ENCODE data around the gene S100A4.
A peak's percentile ranks its signal among the peaks of the same experiment; 100 is the strongest.
"Not testable (repeated sequence)": the region's sequence is repeated elsewhere in the genome, so short reads cannot be mapped to it uniquely, and the experiment has no call there.

S100A4 gene

DNA sequence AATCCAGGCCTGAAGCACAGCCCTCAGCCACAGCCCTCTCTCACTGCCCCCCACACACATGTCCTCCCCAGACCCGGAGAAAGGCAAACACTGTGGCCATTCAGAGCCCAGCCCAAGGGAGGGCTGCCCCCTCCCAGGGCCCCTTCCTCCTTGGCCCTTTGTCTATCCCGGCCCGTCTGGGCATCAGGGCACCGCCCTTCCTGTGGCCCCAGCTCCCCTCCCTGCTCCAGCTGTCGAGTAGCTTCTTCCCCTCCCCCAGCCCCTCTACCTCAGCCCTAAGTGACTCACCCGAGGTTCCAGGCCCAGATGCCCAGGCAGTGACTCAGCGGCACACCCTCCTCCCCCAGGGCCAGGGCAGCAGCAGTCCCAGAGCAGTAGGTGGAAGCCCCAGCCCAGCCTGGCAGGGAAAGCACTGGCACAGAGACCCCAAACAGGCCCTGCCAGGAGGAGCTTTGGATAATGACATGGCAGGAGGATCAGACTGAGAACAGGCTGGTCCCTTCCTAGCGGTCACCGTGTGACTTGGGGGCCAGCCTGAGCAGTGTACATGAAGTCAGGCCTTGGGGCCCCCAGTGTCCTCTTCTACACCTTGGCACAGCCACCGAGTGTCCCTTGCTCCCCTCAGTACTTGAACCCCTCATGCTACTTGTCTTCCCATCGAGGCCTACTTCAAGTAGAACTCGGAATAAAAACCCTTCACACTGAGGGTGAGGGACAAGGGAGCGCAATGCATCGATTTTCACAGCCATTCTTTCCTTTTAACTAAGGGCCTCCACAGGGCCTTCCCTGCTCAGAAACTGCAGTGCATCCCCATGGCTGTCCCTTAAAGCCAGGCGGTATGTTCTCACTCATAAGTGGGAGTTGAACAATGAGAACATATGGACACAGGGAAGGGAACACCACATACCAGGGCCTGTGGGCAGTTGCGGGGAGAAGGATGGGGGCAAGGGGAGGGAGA, 21.1 kb upstream of the S100A4 start:
- peak; percentile 52 to 94 (median 61) for DNase-seq

GRCh38 chr1:153565529-153566374, 20.1 kb upstream of the S100A4 start, which contains the start of gene S100A2:
Gene S100A2, minus strand, starts transcription at chr1:153565844. Its CDS starts 1,967 bp downstream, at chr1:153563877.
- peak in 1 of 5 donors; percentile 64 for DNase-seq

GRCh38 chr1:153563991-153564390, 18.4 kb upstream of the S100A4 start:
- no peak for DNase-seq

DNA sequence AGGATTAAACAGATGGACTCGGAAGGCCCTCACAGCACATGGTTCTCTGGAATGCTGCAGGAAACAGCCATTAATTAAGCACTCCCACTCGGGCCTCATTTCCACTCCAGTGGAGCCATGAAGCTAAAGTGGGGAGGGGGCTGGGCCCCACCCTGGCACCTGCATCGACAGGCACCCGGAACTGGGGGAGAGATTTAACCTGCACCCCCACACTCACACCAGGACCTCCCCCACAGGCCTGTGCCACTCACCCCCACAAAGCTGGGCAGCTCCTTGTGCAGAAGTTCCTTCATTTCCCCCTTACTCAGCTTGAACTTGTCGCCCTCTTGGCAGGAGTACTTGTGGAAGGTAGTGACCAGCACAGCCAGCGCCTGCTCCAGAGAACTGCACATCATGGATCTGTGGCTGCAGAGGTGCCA, 17.9 kb upstream of the S100A4 start:
- DNase-seq = no peak

GRCh38 chr1:153562021-153562420, 16.4 kb upstream of the S100A4 start:
- DNase-seq = not testable (repeated sequence)

DNA sequence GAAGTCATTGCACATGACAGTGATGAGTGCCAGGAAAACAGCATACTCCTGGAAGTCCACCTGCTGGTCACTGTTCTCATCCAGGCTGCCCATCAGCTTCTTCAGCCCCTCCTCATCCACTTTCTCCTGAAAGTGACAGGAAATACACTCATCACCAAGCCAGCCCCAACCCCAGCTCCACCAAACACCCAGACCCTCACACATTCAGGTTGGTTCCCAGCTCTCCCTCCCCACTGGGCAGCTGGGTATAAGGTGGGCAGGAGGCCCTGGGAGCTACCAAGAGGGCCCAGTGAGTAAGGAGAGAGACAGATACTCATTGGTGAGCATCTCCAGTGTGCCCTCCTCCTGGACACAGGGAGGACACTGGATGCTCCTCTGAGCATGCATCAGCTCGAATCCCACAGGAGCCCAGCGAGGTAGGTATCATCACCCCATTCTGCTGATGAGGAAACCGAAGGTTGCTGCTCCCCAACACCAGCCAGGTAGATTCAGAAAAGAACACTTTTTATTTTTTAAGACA, 15.9 kb upstream of the S100A4 start:
- DNase-seq = no peak

GRCh38 chr1:153560771-153561465, 15.3 kb upstream of the S100A4 start:
- no peak for DNase-seq

DNA sequence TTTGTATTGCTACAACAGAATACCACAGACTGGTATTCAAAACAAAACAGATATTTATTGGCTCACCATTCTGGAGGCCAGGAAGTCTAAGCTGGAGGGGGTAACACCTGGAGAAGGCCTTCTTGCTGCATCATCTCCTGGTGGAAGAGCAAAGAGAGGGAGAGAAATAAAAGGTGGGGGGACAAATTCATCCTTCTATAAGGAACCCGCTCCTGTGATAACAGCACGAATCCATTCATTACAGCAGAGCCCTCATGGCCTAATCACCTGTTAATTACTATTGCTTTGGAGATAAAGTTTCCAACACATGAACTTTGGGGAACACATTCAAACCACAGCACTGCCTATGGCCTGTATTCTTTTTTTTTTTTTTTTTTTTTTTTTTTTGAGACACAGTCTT, 14.6 kb upstream of the S100A4 start:
- DNase-seq = no peak

DNA sequence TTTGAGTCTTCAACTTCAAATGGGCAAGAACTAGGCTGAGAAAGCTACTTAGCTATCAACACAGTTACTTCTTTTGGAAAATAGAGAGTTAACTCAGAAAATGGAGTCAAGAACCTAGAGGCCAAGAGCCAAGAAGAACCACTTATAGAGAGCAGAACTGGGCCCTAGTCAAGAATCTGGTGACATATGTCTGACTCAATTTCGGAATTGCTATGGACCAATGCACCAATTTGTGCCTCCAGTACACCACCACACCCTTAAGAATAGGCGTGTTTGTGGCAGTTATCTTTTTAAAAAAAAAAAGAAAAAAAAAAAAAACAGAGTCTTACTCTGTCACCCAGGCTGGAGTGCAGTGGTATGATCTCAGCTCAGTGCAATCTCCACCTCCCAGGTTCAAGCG, 12.3 kb upstream of the S100A4 start:
- DNase-seq = no peak

DNA sequence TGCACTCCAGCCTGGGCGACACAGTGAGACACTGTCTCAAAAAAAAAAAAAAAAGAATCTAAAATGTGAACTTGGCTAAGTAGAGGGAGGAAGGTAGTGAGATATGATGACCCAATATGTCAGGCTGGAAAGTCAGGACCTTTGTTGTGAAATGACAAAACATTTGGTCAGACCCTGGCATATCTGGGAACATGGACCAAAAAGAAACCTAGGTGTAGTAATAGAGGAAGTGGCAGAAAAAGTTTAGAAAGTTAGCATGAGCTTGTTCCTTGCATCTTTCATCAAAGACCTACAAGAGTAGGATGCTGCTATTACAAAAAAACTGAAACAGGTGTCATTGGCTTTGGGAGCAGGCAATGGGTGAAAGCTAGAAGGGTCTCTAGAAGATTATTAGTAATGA, 10.7 kb upstream of the S100A4 start:
- DNase-seq = no peak

DNA sequence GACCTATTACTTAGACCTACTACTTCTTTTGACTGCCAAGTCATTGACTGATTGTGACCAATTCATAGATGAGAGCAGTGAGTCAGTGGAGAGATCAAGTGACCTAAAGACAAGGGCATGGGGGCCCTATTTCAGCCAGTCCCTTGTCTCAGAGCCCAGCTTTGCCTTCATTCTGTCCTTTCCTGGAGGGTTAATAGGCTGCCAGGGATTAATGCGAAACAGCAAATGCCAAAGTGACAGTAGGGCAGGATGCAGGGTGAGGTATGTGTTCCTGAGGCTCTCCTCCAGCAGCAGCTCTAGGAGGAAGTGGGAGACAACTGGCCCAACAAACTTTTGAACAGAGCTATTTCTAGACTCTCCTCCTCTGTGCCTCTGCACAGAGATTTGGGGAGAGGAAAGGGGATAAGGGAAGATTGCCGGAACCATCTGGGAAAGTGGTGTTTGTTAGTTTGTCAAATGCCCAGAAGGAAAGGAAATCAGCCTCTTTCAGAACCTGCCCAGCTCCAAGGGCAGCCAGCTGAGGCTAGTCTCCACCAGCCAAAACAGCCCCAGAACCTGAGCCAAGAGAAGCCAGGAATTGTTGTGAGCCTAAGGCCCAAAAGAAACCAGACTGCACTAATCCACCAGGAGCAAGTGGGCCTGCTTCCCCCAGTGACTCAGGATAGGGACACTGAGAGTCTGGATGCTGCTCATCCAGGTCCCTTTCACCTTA, 8.4 kb upstream of the S100A4 start:
- no peak for DNase-seq

DNA sequence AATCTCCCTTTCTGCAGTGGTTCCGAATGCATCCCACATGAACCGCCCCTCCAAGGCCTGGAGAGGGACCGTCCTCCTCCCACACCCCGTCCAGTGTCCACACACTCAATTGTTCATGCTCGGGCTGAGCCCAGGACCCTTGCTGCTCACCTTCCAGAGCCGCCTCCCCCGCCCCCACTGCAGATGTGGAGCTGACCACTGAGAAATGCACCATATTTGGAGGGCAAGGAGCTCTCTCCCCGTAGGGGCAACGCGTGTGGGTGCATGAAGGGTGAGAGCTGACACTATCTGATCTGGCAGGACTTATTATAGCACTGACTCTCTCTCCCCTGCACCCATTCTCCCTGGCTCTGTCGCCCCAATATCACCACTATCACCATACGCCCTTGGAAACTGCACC, 7.5 kb upstream of the S100A4 start:
- no peak for DNase-seq

DNA sequence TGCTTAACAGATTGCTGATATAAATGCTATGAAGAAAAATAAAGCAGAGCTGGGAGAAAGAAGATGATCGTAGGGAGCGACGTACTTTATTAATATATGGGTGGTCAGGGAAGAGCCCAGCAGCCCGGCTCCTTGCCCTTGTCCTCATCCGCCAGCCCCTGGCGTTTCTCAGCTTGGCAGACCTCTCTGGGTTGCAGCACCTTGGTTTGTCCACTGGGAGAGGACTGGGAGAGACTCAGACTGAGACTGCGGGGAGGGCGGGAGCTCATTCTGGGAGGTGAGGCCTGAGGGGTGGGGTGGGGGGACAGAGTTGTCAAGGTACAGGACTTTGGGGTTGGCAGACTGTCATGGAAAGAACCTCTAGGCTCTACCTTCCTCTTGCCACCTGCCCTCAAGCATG, 6.7 kb upstream of the S100A4 start:
- no peak for DNase-seq

- DNase-seq = no peak
Measured at GRCh38 chr1:153550827-153551500, 5.4 kb upstream of the S100A4 start.

GRCh38 chr1:153550398-153550758, 4.8 kb upstream of the S100A4 start:
- DNase-seq = no peak

- DNase-seq = no peak
Measured at GRCh38 chr1:153549741-153550397, 4.3 kb upstream of the S100A4 start.

DNA sequence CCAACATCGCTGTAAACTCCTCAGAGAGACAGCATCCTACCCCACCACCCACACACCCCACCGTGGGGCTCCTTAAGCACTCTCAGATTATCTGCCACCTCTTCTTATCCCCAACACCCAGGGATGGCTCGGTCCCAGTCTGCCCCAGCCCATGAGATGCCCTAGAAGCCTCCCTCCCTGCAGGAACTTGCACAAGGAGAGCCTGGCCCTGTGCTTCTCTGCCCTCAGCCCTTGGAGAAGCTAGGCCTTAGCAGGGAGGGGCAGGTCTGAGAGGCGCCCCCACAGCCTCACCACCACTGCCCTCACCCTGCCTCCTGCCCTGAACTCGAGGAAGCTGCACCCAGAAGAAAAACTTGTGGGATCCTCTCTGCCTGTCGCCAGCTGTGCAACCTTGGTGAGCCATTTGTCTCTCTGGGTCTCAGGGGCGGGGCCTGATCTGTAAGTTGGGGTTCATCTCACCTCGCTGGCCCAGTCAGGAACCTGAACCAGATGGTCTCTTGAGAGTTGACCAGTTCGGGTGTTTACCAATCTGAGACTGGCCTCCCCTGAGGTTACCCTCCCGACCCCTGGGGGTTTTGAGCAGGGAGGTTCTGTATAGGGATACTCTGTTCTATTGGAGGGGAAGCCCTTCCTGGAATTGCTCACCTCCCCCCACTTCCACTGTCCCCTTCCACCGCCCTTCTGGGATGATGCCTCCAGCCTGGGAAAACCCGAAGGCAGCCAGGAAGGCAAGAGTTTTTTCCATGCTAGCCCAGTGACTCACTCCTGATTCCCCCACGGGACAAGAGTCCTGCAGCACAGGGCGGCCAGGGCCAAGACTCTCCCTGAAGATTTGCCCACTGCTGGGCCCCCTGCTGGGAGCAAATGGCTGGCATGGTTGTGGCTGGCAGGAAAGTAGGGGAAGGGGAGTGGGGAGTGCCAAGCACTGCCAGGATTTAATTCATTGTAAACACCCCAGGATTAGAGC, 3.4 kb upstream of the S100A4 start, which contains the start of gene S100A3:
S100A3 (minus strand) TSS at position 537 of the 967 bp plus-strand sequence. CDS start 773 bp downstream, outside the sequence.
- no peak for DNase-seq

DNA sequence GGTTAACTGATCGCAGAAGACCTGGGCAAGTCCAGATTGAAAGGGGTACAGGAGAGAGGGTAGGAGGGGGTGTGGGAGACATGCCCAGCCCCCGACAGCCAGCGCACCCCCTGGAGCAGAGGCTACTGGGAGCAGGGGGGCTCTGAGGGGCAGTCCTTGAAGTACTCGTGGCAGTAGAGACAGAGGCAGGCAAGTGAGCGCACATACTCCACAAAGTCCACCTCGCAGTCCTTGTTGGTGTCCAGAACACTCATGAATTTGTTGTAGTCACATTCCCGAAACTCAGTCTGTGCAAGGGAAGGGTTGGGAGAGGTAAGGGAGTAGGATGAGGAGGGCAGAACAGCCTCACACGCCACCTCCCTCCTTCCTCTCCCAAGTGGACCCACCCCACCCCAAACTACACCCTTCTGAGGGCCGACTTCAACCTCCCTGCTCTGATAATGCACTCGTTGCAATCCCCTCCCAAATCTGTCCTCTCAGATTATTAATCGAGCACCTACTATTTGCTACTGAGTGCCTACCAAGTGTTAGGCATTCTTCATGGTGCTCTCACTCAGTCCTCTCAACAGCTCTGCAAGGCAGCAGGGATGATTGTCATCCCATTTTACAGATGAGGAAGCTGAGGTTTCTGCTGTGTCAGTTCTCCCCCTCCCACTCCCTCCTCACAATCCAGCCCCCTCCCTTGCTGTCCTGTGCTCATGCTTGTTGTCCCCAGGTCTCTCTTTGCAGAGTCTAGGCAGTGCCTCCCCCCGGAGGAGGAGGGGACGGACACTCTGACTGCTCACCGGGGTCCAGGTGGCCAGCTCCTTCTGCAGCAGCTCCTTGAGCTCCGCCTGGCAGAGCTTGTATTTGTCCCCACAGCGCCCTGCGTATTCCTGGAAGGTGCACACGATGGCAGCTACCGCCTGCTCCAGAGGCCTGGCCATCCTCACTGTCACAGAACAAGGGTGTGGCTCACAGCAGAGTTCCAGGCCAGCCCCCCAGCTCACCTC, 2.2 kb upstream of the S100A4 start:
- no peak for DNase-seq
